Nephron progenitor cell (in vitro differentiated cells): ENCODE results near the gene CNGB1.
"Not testable (repeated sequence)": the region's sequence is repeated elsewhere in the genome, so short reads cannot be mapped to it uniquely, and the experiment has no call there.

Source experiments
- DNase-seq: peaks from one replicate; pipeline ENCODE4 v3.0.0; 2021
- H3K27ac Mint-ChIP-seq: 2 replicates; pipeline ENCODE4 v1.8.0; 2021; ENCODE audit warnings: mild to moderate bottlenecking, moderate library complexity, mixed read lengths
- H3K27me3 Mint-ChIP-seq: 2 replicates; pipeline ENCODE4 v1.8.0; 2021; ENCODE audit warnings: mild to moderate bottlenecking, low read depth, mixed read lengths; ENCODE audit not compliant: poor library complexity
- H3K36me3 Mint-ChIP-seq: 2 replicates; pipeline ENCODE4 v1.8.0; 2021; ENCODE audit warnings: low read depth, mixed read lengths
- H3K4me1 Mint-ChIP-seq: 2 replicates; pipeline ENCODE4 v1.8.0; 2021; ENCODE audit warnings: mixed read lengths
- H3K4me3 Mint-ChIP-seq: 2 replicates; pipeline ENCODE4 v1.8.0; 2021; ENCODE audit warnings: mild to moderate bottlenecking, moderate library complexity, mixed read lengths
- H3K9me3 Mint-ChIP-seq: 2 replicates; pipeline ENCODE4 v1.8.0; 2021; ENCODE audit warnings: mild to moderate bottlenecking, moderate library complexity, mixed read lengths
- TF ChIP-seq, protein P1 (sequence below): fragments of 200-600 bp; sonication (generic); IDR thresholded peaks from 2 replicates; pipeline ENCODE4 v1.5.0; 2021; ENCODE audit warnings: antibody characterized with exemption

The CNGB1 gene

DNA sequence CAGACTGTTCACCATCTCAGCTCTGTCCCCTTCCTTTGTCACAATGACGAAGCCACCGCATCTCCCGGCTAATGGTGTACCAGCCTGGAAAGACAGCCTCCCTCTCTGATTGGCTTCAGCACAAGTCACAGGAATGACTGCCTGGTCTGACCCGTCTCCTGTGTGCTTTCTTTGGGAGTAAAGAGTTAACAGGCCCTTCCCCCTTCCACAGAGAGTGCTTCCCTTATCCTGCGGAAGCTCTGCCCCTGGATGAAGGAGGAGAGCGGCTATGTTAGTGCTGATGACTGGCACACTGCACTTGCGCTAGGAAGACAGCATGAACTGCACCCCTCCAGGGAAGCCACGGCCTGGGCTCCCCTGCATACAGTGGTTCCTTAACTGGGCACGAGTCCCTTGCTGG lies 41.6 kb upstream of the CNGB1 start:
- TF ChIP-seq, protein P1, sequence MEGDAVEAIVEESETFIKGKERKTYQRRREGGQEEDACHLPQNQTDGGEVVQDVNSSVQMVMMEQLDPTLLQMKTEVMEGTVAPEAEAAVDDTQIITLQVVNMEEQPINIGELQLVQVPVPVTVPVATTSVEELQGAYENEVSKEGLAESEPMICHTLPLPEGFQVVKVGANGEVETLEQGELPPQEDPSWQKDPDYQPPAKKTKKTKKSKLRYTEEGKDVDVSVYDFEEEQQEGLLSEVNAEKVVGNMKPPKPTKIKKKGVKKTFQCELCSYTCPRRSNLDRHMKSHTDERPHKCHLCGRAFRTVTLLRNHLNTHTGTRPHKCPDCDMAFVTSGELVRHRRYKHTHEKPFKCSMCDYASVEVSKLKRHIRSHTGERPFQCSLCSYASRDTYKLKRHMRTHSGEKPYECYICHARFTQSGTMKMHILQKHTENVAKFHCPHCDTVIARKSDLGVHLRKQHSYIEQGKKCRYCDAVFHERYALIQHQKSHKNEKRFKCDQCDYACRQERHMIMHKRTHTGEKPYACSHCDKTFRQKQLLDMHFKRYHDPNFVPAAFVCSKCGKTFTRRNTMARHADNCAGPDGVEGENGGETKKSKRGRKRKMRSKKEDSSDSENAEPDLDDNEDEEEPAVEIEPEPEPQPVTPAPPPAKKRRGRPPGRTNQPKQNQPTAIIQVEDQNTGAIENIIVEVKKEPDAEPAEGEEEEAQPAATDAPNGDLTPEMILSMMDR: no peak

DNA sequence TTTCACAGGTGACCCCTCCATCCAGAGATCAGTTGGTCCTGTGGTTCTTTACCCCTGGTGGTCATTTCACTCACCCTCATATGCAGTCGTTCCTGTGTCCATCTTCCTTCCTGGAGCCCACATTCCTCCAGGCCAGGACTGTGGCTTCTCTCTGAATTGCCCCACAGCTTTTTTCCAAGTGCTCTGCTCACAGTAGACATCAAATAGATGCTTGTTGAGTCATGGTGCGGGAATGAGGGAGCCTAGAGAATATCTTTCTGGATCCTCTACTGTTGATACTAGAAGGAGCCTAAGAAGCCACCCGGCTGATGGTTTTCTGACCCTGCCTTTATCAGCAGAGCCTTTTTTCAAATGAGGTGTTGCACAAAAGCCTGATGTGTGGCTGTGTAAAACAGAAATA lies 40.7 kb upstream of the CNGB1 start:
- TF ChIP-seq, protein P1: no peak
- Mint-ChIP-seq H3K4me1 (peaks cover 31% of the 10 kb centered on the region), H3K9me3 (peaks cover 12% of the 10 kb centered on the region), H3K4me3 (no peak overlapping the region), H3K27me3 (no peaks in the 10 kb centered on the region), H3K36me3 (peaks cover 41% of the 10 kb centered on the region), H3K27ac (peak overlapping the region; percentile 64)
- no peak for DNase-seq

More for the DNA sequence above, 41.6 kb upstream of the CNGB1 start:
- H3K4me1 Mint-ChIP-seq: peaks cover 31% of the 10 kb centered on the region
- H3K9me3 Mint-ChIP-seq: peaks cover 5% of the 10 kb centered on the region
- H3K36me3 Mint-ChIP-seq: peaks cover 34% of the 10 kb centered on the region
- DNase-seq: no peak
- no peak overlapping the region for H3K27ac Mint-ChIP-seq
- H3K4me3 Mint-ChIP-seq: no peak overlapping the region
- H3K27me3 Mint-ChIP-seq: no peaks in the 10 kb centered on the region

DNA sequence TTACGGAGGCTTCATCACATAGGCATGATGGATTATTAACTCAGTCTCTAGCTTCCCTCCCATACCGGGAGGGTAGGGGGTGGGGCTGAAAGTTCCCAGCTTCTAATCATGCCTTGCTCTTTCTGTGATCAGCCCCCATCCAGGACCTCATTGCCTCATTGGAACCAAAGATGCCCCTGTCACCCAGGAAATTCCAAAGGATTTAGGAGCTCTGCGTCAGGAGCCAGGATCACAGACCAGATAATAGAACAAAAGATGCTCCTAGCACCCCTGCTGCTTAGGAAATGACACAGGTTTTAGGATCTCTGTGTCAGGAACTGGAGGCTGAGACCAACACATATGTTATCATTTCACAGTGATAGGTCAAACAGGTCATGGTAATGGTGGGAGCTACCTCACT lies 40.0 kb upstream of the CNGB1 start:
- peaks cover 14% of the 10 kb centered on the region for H3K9me3 Mint-ChIP-seq
- no peak for DNase-seq
- H3K27ac Mint-ChIP-seq: no peak overlapping the region
- TF ChIP-seq, protein P1: no peak
- peaks cover 31% of the 10 kb centered on the region for H3K4me1 Mint-ChIP-seq
- H3K4me3 Mint-ChIP-seq: no peak overlapping the region
- peaks cover 46% of the 10 kb centered on the region for H3K36me3 Mint-ChIP-seq
- no peaks in the 10 kb centered on the region for H3K27me3 Mint-ChIP-seq

DNA sequence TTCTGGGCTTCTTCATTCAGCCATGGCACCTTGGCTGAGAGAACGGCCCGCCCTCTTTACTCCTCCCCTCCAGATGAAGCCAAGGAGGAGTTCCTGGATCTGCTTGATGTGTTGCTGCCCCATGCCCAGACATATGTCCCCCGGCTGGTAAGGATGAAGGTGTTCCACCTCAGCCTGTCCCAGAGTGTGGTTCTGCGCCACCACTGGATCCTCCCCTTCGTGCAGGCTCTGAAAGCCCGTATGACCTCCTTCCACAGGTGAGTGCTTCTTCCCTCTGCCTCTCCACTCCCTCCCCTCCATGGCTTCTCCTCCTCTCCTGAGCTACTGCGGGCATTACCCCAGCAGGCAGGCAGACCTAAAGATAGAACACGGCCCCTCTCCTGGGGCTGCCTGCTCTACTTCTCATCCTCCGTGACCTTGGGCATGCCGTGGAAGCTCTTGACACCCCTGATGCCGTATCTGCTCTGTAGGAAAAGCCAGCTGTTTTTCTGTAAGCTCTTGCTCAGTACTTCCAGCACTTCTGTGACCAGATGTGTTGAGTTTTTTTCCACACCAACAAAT lies 39.0 kb upstream of the CNGB1 start:
- DNase-seq: no peak
- H3K9me3 Mint-ChIP-seq: peaks cover 14% of the 10 kb centered on the region
- H3K4me3 Mint-ChIP-seq: no peak overlapping the region
- TF ChIP-seq, protein P1: no peak
- peak overlapping the region; percentile 77 for H3K27ac Mint-ChIP-seq
- no peaks in the 10 kb centered on the region for H3K27me3 Mint-ChIP-seq
- H3K4me1 Mint-ChIP-seq: peaks cover 31% of the 10 kb centered on the region
- peaks cover 54% of the 10 kb centered on the region for H3K36me3 Mint-ChIP-seq

DNA sequence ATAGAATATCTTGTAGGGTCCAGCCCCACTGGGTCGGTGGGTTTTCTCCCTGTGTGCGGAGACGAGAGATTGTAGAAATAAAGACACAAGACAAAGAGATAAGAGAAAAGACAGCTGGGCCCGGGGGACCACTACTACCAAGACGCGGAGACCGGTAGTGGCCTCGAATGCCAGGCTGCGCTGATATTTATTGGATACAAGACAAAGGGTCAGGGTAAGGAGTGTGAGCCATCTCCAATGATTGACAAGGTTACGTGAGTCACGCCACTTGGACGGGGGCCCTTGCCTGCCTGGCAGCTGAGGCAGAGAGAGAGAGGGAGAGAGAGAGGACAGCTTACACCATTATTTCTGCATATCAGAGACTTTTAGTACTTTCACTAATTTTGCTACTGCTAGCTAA lies 33.8 kb upstream of the CNGB1 start:
- peaks cover 14% of the 10 kb centered on the region for H3K9me3 Mint-ChIP-seq
- not testable (repeated sequence) for H3K27me3 Mint-ChIP-seq, DNase-seq, H3K4me3 Mint-ChIP-seq
- peaks cover 13% of the 10 kb centered on the region for H3K4me1 Mint-ChIP-seq
- peak overlapping the region; percentile 3 for H3K27ac Mint-ChIP-seq
- H3K36me3 Mint-ChIP-seq: peaks cover 48% of the 10 kb centered on the region

DNA sequence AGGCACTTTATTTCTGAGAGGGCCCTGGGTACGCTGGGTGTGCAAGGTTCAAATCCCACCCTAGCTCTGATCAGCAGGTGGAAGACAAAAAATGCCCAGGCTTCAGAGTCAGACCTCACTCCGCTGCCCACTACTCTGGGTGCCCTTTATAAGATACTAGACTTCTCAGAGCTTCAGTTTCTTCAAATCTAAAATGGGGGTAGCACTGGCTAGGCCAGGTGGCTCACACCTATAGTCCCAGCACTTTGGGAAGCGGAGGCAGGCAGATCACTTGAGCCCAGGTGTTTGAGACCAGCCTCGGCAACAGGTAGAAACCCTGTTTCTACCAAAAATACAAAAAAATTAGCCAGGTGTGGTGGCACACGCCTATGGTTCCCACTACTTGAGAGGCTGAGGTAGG lies 32.0 kb upstream of the CNGB1 start:
- TF ChIP-seq, protein P1: no peak
- DNase-seq: no peak
- Mint-ChIP-seq H3K4me1 (peaks cover 27% of the 10 kb centered on the region), H3K9me3 (peaks cover 8% of the 10 kb centered on the region), H3K36me3 (peaks cover 35% of the 10 kb centered on the region), H3K27ac (no peak overlapping the region), H3K27me3 (peaks cover 3% of the 10 kb centered on the region), H3K4me3 (peak overlapping the region; percentile 5)
